Measurements from ENCODE around the gene MAP3K4. TPM values are rescaled to one million over a fixed set of nuclear protein-coding genes. Genes with fewer than 3 reads are reported as not detected.

MAP3K4 gene
- total RNA-seq, 1 experiment from 2014 or later = 69.8 TPM

DNA sequence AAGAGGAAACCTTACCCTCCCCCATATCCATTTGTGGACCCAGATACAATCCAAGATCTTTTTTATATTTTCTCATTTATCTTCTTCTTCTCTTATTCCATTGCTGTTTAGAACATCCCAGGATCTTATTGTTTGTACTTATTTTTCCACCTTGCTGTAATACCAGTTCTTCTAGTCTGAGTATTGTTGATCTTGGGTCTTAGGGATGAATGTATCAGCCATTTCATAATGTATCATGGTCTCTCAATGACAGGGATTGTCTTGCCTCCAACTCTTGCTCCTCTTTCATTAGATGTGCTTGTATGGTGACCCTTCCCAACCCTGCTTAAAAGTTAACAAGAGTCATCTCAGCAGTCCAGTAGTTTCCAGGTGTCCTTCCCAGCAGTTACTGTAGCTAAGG is 63.3 kb downstream of the MAP3K4 start:
- Mint-ChIP-seq H3K4me3 (no peak overlapping the region), H3K4me1 (peaks cover 20% of the 10 kb centered on the region), H3K36me3 (no peaks in the 10 kb centered on the region; the same call in 1 of the 2 replicates), H3K9me3 (no peaks in the 10 kb centered on the region), H3K27ac (peak overlapping the region; percentile 6), H3K27me3 (ENCODE audit: low read depth) (no peaks in the 10 kb centered on the region)
- DNase-seq (ENCODE audit: low spot score) (no peak), ATAC-seq (no peak)
- ChIA-PET POLR2A (no interaction called here), CTCF (no interaction called here)
- TF ChIP-seq SMAD3 (CRISPR knock-in tag; IDR thresholded peaks at IDR 0.05; ENCODE audit: borderline replicate concordance) = no peak
- TF ChIP-seq, protein P1, sequence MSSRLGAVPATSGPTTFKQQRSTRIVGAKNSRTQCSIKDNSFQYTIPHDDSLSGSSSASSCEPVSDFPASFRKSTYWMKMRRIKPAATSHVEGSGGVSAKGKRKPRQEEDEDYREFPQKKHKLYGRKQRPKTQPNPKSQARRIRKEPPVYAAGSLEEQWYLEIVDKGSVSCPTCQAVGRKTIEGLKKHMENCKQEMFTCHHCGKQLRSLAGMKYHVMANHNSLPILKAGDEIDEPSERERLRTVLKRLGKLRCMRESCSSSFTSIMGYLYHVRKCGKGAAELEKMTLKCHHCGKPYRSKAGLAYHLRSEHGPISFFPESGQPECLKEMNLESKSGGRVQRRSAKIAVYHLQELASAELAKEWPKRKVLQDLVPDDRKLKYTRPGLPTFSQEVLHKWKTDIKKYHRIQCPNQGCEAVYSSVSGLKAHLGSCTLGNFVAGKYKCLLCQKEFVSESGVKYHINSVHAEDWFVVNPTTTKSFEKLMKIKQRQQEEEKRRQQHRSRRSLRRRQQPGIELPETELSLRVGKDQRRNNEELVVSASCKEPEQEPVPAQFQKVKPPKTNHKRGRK (CRISPR knock-in tag; IDR thresholded peaks at IDR 0.05; ENCODE audit: borderline replicate concordance) = no peak
- TF ChIP-seq, protein P2, sequence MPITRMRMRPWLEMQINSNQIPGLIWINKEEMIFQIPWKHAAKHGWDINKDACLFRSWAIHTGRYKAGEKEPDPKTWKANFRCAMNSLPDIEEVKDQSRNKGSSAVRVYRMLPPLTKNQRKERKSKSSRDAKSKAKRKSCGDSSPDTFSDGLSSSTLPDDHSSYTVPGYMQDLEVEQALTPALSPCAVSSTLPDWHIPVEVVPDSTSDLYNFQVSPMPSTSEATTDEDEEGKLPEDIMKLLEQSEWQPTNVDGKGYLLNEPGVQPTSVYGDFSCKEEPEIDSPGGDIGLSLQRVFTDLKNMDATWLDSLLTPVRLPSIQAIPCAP (CRISPR knock-in tag; IDR thresholded peaks at IDR 0.05) = no peak
- no peak for TF ChIP-seq EMX1 (CRISPR knock-in tag; IDR thresholded peaks at IDR 0.05)
- TF ChIP-seq, protein P3, sequence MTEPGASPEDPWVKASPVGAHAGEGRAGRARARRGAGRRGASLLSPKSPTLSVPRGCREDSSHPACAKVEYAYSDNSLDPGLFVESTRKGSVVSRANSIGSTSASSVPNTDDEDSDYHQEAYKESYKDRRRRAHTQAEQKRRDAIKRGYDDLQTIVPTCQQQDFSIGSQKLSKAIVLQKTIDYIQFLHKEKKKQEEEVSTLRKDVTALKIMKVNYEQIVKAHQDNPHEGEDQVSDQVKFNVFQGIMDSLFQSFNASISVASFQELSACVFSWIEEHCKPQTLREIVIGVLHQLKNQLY (CRISPR knock-in tag; IDR thresholded peaks at IDR 0.05) = no peak
- no peak for TF ChIP-seq ZNF423 (CRISPR knock-in tag; IDR thresholded peaks at IDR 0.05)
- TF ChIP-seq, protein P4, sequence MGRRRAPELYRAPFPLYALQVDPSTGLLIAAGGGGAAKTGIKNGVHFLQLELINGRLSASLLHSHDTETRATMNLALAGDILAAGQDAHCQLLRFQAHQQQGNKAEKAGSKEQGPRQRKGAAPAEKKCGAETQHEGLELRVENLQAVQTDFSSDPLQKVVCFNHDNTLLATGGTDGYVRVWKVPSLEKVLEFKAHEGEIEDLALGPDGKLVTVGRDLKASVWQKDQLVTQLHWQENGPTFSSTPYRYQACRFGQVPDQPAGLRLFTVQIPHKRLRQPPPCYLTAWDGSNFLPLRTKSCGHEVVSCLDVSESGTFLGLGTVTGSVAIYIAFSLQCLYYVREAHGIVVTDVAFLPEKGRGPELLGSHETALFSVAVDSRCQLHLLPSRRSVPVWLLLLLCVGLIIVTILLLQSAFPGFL (CRISPR knock-in tag; IDR thresholded peaks at IDR 0.05; ENCODE audit: borderline replicate concordance) = no peak
- TF ChIP-seq ETV6 (CRISPR knock-in tag; IDR thresholded peaks at IDR 0.05) = no peak
- no peak for TF ChIP-seq ZNF416 (CRISPR knock-in tag; IDR thresholded peaks at IDR 0.05)
- no peak for TF ChIP-seq PRRX2 (CRISPR knock-in tag; IDR thresholded peaks at IDR 0.05)
- TF ChIP-seq ZNF219 (CRISPR knock-in tag; IDR thresholded peaks at IDR 0.05; ENCODE audit: borderline replicate concordance) = no peak
- TF ChIP-seq MXD4 (CRISPR knock-in tag; IDR thresholded peaks at IDR 0.05; ENCODE audit: borderline replicate concordance) = no peak
- TF ChIP-seq, protein P5, sequence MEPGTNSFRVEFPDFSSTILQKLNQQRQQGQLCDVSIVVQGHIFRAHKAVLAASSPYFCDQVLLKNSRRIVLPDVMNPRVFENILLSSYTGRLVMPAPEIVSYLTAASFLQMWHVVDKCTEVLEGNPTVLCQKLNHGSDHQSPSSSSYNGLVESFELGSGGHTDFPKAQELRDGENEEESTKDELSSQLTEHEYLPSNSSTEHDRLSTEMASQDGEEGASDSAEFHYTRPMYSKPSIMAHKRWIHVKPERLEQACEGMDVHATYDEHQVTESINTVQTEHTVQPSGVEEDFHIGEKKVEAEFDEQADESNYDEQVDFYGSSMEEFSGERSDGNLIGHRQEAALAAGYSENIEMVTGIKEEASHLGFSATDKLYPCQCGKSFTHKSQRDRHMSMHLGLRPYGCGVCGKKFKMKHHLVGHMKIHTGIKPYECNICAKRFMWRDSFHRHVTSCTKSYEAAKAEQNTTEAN (CRISPR knock-in tag; IDR thresholded peaks at IDR 0.05) = no peak
- TF ChIP-seq ZNF396 (CRISPR knock-in tag; IDR thresholded peaks at IDR 0.05; ENCODE audit: borderline replicate concordance) = no peak
- TF ChIP-seq ZBTB21 (CRISPR knock-in tag; IDR thresholded peaks at IDR 0.05; ENCODE audit: borderline replicate concordance) = no peak
- no peak for TF ChIP-seq ZNF138 (CRISPR knock-in tag; conservative IDR thresholded peaks at IDR 0.05)
- TF ChIP-seq, protein P6, sequence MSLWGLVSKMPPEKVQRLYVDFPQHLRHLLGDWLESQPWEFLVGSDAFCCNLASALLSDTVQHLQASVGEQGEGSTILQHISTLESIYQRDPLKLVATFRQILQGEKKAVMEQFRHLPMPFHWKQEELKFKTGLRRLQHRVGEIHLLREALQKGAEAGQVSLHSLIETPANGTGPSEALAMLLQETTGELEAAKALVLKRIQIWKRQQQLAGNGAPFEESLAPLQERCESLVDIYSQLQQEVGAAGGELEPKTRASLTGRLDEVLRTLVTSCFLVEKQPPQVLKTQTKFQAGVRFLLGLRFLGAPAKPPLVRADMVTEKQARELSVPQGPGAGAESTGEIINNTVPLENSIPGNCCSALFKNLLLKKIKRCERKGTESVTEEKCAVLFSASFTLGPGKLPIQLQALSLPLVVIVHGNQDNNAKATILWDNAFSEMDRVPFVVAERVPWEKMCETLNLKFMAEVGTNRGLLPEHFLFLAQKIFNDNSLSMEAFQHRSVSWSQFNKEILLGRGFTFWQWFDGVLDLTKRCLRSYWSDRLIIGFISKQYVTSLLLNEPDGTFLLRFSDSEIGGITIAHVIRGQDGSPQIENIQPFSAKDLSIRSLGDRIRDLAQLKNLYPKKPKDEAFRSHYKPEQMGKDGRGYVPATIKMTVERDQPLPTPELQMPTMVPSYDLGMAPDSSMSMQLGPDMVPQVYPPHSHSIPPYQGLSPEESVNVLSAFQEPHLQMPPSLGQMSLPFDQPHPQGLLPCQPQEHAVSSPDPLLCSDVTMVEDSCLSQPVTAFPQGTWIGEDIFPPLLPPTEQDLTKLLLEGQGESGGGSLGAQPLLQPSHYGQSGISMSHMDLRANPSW (CRISPR knock-in tag; conservative IDR thresholded peaks at IDR 0.05; ENCODE audit: low read depth) = no peak
- no peak for TF ChIP-seq FOXJ3 (CRISPR knock-in tag; IDR thresholded peaks at IDR 0.05; ENCODE audit: borderline replicate concordance)
- TF ChIP-seq, protein P7, sequence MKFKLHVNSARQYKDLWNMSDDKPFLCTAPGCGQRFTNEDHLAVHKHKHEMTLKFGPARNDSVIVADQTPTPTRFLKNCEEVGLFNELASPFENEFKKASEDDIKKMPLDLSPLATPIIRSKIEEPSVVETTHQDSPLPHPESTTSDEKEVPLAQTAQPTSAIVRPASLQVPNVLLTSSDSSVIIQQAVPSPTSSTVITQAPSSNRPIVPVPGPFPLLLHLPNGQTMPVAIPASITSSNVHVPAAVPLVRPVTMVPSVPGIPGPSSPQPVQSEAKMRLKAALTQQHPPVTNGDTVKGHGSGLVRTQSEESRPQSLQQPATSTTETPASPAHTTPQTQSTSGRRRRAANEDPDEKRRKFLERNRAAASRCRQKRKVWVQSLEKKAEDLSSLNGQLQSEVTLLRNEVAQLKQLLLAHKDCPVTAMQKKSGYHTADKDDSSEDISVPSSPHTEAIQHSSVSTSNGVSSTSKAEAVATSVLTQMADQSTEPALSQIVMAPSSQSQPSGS (CRISPR knock-in tag; IDR thresholded peaks at IDR 0.05; ENCODE audit: borderline replicate concordance, low read depth) = no peak

All from WTC11 (cell line).